Measurements from ENCODE around the gene SPDEF.

SPDEF gene

DNA sequence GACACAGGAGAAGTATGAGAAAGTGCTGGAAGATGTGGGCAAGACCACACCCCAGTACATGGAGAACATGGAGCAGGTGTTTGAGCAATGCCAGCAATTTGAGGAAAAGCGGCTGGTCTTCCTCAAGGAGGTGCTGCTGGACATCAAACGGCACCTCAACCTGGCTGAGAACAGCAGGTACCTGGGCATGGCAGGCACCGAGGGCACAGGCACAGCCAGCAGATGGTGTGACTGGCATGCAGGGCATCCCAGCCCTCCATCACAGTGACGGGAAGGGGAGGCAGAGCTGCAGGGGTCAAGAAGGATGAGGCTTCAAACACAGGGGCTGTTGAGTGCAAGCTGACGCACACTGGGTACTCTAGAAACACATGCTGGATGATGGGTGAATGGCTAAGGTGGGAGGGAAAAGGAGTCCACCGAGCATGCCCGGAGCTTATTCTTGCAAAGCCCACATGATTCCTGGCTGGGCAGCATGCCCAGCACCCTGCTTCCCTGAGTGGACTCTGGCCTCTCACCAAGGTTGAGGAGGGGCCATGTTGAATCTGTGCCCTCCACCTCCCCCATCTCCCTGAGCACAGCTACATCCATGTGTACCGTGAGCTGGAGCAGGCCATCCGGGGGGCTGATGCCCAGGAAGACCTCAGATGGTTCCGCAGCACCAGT, 26.3 kb downstream of the SPDEF start:
- DNase-seq (ENCODE audit: low read depth): no peak
- TF ChIP-seq, protein P1, sequence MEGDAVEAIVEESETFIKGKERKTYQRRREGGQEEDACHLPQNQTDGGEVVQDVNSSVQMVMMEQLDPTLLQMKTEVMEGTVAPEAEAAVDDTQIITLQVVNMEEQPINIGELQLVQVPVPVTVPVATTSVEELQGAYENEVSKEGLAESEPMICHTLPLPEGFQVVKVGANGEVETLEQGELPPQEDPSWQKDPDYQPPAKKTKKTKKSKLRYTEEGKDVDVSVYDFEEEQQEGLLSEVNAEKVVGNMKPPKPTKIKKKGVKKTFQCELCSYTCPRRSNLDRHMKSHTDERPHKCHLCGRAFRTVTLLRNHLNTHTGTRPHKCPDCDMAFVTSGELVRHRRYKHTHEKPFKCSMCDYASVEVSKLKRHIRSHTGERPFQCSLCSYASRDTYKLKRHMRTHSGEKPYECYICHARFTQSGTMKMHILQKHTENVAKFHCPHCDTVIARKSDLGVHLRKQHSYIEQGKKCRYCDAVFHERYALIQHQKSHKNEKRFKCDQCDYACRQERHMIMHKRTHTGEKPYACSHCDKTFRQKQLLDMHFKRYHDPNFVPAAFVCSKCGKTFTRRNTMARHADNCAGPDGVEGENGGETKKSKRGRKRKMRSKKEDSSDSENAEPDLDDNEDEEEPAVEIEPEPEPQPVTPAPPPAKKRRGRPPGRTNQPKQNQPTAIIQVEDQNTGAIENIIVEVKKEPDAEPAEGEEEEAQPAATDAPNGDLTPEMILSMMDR (IDR thresholded peaks at IDR 0.05; ENCODE audit: insufficient read depth, low read depth, low read length, missing control alignments): no peak
- H3K4me3 ChIP-seq (ENCODE audit: low read depth, low read length): no peak overlapping the region

DNA sequence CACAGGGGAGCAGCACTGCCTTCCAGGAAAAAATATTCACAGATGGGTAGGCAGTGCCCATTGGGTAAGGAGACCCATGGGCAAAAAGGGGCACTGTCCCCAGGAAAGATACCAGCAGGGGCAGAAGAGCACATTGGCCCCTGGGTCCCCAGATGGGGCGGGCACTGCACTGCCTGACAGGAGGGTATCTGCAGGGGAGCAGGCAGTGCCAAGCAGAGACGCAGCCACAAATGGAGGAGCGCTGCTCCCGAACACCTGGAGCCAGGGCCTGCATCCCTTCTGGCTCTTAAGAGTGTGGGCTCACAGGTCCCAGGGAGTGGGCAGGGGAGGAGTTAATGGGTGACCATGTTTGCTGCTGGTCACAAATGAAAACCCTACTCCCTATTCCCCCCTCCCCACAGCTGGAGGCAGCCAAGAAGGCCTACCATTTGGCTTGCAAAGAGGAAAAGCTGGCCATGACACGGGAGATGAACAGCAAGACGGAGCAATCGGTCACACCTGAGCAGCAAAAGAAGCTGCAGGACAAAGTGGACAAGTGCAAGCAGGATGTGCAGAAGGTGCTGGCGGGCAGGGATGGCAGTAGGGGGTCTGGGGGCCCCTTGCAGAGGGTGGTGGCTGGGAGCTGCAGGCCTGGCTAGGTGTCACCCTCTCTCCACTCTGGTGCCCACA, 27.0 kb downstream of the SPDEF start:
- TF ChIP-seq, protein P1 (IDR thresholded peaks at IDR 0.05; ENCODE audit: insufficient read depth, low read depth, low read length, missing control alignments): no peak
- no peak for DNase-seq (ENCODE audit: low read depth)
- no peak overlapping the region for H3K4me3 ChIP-seq (ENCODE audit: low read depth, low read length)

DNA sequence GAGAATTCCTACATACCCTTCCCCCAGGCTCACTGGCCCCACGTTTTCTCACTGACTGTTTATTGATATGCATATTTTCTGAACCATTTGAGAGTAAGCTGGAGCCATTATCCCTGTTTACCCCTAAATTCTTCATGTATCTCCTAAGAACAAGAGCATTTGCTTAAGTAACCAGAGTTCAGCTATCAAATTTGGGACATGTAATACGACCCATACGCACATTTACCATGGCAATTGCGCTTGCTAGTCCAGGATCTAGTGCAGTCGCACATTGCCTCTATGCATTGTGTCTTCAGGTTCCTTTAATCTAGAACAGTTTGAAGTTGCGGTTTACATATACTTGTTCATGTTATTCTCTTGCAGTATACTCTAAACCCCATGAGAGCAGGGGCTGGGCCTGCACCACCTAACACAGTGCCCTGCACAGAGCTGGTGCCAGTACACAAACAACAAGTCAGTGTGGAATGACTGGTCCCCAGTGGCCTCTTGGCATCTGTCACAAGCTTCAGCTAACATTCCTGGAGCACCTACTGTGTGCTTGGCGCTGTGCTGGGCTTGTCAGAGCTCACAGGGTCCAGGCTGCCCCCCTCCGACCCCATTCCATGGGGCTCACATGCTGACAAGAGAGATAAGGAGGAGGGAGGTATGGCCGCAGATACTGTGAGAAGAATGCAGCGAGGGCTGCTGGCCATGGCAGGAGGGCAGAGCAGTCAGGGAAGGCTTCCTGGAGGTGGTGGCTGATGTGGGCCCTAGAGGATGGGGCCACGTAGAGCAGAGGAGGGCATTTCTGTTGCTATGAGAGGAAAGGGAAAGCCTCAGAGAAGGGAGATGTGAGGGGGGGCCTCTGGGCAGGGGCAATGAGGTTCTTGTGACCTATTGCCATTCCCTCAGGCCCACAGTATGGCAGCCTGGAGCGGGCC, 28.1 kb downstream of the SPDEF start:
- H3K4me3 ChIP-seq (ENCODE audit: low read depth, low read length): no peak overlapping the region

DNA sequence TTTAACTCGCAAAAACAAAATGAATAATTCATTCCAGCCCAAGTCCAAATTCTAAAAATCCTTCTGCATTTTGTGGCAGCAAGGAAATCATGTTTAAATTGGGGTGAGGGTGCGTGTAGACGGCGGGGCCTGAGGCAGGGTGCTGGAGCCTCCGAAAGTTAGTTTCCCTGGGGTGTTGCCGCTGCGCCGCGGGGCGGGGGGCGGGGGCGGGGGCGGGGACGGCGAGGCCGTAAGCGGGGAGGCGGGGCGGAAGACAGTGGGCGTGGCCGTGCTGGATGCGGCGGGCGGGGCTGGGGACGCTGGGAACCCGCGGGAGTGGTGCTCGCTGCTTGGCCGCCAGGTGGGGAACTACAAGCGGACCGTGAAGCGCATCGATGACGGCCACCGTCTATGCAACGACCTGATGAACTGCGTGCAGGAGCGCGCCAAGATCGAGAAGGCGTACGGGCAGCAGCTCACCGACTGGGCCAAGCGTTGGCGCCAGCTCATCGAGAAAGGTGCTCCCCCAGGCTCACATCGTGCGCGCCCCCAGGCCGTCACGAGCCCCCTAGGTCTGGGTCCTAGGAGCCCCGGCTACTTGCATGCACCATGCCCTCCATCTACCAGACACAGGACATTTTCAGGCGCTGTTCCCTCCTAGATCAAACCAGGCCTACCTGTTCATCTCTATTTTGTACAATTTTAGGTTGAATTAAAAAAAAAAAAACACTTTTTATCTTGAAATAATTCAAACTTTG, 29.0 kb downstream of the SPDEF start:
- DNase-seq (ENCODE audit: low read depth): peak; percentile 96
- TF ChIP-seq, protein P1 (IDR thresholded peaks at IDR 0.05; ENCODE audit: insufficient read depth, low read depth, low read length, missing control alignments): peak; percentile 79
- H3K4me3 ChIP-seq (ENCODE audit: low read depth, low read length): peak overlapping the region; percentile 30

More for the DNA sequence above, 28.1 kb downstream of the SPDEF start:
- DNase-seq (ENCODE audit: low read depth): no peak
- TF ChIP-seq, protein P1 (IDR thresholded peaks at IDR 0.05; ENCODE audit: insufficient read depth, low read depth, low read length, missing control alignments): no peak

DNA sequence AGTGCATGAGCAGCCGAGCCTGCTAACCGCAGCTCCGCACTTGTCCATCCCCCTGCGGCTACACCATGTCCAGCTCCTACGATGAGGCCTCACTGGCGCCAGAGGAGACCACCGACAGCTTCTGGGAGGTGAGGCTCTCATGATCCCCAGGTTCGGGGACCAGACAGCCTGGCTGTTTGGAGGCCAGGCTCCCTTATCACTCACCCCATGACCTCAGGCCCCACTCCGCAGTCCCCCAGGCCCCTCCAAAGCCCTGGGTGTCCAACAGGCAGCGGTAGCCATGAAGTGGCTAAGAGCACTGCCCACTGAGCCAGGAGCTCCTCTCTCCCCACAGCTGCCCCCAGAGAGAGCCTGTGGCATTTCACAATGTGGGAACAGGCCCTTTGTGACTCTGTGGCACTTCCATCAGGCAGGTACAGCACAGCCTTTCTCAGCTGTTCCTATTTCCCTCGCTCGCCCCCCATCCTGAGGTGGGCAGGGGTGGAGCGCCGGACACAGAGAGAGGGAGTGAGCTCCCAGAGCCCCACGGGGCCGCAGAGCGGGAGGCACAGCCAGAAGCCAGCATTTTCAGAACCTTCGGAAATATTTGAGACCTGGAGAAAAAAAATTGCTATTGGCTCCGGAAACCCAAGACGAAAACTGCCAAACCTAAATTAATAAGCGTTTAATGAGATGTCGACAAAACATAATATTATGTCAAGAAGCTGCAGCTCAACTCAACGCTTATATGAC, 29.7 kb downstream of the SPDEF start:
- TF ChIP-seq, protein P1 (IDR thresholded peaks at IDR 0.05; ENCODE audit: insufficient read depth, low read depth, low read length, missing control alignments): no peak
- DNase-seq (ENCODE audit: low read depth): no peak
- peak overlapping the region; percentile 30 for H3K4me3 ChIP-seq (ENCODE audit: low read depth, low read length)
